ENCODE measurements around the gene TNFSF9. TPM values are rescaled to one million over a fixed set of nuclear protein-coding genes. Genes with fewer than 3 reads are reported as not detected.

The TNFSF9 gene, protein sequence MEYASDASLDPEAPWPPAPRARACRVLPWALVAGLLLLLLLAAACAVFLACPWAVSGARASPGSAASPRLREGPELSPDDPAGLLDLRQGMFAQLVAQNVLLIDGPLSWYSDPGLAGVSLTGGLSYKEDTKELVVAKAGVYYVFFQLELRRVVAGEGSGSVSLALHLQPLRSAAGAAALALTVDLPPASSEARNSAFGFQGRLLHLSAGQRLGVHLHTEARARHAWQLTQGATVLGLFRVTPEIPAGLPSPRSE
- 0.72 TPM for polyA plus RNA-seq (2013, experiment 1 of 4)
- 0.37 TPM for polyA plus RNA-seq (2013, experiment 2 of 4)
- polyA plus RNA-seq (2013, experiment 3 of 4) = 1.1 TPM
- polyA plus RNA-seq (2013, experiment 4 of 4) = 0.57 TPM

DNA sequence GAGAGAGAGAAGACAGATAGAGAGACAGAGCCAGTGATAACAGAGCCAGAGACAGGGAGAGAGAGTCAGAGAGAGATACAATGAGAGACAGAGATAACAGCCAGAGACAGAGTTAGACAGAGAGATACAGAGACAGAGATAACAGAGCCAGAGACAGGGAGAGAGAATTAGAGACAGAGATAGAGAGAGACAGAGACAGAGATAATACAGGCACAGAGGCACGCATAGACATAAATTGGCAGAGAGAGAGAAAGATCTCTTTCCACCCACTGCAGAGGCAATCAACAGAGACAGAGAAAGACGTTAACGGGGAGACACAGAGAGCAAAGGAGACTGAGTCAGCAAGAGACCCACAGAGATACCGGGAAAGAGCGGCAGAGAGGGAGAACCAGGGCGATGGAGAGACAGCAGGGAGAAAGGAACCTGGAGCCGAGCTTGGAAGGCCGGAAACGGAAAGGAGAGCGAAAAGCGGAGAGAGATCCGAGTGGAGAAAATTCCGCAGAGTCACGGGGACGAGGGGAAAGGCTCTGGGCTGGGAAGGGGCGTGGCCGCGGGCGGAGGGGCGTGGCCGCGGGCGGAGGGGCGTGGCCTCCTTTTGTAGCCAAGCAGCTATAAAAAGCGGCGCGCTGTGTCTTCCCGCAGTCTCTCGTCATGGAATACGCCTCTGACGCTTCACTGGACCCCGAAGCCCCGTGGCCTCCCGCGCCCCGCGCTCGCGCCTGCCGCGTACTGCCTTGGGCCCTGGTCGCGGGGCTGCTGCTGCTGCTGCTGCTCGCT is at the start of gene TNFSF9:
TNFSF9 (plus strand) TSS at position 641 of the 777 bp plus-strand sequence; CDS start at position 652, 11 bp downstream.
- no peak within 1 kb of the TSS for H3K27ac ChIP-seq (ENCODE audit: insufficient read depth, low read depth, low read length, poor library complexity, severe bottlenecking)
- WGBS, 2 experiments = 13 to 17% methylated on average over 44 of the region's 44 CpGs
- no peaks in the 10 kb centered on the region for H3K9me3 ChIP-seq (ENCODE audit: control insufficient read depth, low read length)
- H3K36me3 ChIP-seq (ENCODE audit: control insufficient read depth, insufficient read depth, low read length) = no peaks in the 10 kb centered on the region
- peaks cover 4% of the 10 kb centered on the region for H3K4me1 ChIP-seq (ENCODE audit: control insufficient read depth, insufficient read depth, low read length)
- H3K4me3 ChIP-seq (ENCODE audit: insufficient read depth, low read depth, low read length) = peak within 1 kb of the TSS; percentile 40
- H3K27me3 ChIP-seq (ENCODE audit: control insufficient read depth, insufficient read depth, low read length, poor library complexity, severe bottlenecking) = peaks cover 60% of the 10 kb centered on the region

DNA sequence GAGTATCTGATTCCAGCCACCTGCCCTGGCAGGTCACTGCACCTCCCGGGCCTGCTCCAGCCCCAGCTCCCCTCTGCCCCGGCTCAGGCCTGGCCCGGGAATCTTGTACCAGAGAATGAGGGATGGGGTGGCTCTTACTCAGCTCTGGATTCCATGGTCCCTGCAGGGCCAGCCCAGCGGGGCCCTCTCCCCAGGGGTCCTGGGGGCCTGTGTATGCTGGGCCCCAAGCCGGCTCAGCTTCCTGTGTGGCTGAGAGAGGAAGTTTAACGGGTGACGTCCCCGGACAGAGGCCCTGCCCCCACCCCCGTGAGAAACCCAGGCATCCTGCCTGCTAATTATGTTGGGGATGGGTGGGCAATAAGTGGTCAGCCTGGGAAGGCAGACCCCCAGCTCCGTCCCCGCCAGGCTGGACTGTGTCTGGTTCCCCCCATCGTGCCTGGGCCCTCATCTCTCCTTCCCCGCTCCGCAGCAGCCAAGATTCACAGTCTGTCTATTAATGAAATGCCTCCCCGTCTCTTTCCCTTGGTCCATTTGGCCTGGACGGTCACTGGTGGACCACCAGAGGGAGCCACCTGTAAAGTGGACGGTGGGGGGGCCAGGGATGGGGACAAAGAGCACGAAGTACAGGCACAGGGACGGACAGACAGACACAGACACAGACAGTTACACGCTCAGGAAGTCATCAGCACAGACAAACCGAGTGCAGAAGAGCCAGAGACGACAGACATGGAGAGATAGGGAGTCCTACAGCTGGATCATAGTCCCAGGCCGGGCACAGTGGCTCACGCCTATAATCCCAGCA is 49.1 kb upstream of the TNFSF9 start, which contains the start of gene DENND1C:
DENND1C (minus strand) TSS at position 247 of the 802 bp plus-strand sequence; CDS start at position 155, 92 bp downstream.
- H3K36me3 ChIP-seq (ENCODE audit: control insufficient read depth, insufficient read depth, low read length) = no peaks in the 10 kb centered on the region
- no peaks in the 10 kb centered on the region for H3K4me1 ChIP-seq (ENCODE audit: control insufficient read depth, insufficient read depth, low read length)
- no peaks in the 10 kb centered on the region for H3K9me3 ChIP-seq (ENCODE audit: control insufficient read depth, low read length)
- H3K27ac ChIP-seq (ENCODE audit: insufficient read depth, low read depth, low read length, poor library complexity, severe bottlenecking) = no peak within 1 kb of the TSS
- 57 to 60% methylated on average over 24 of the region's 24 CpGs for WGBS, 2 experiments
- H3K27me3 ChIP-seq (ENCODE audit: control insufficient read depth, insufficient read depth, low read length, poor library complexity, severe bottlenecking) = peaks cover 6% of the 10 kb centered on the region
- no peak within 1 kb of the TSS for H3K4me3 ChIP-seq (ENCODE audit: insufficient read depth, low read depth, low read length)

DNA sequence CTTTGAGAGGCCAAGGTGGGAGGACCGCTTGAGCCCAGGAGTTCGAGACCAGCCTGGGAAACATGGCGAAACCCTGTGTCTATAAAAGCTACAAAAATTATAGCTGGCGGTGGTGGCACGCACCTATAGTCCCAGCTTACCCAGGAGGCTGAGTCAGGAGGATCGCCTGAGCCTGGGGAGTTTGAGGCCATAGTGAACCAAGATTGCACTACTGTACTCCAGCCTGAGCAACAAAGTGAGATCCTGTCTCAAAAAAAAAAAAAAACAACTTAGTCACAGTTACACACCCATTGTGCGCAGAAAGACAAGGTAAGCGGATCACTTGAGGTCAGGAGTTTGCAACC is 48.5 kb upstream of the TNFSF9 start:
- Histone ChIP-seq H3K27me3 (ENCODE audit: control insufficient read depth, insufficient read depth, low read length, poor library complexity, severe bottlenecking) (peaks cover under 1% of the 10 kb centered on the region), H3K27ac (ENCODE audit: insufficient read depth, low read depth, low read length, poor library complexity, severe bottlenecking) (no peak overlapping the region), H3K4me1 (ENCODE audit: control insufficient read depth, insufficient read depth, low read length) (no peaks in the 10 kb centered on the region), H3K36me3 (ENCODE audit: control insufficient read depth, insufficient read depth, low read length) (no peaks in the 10 kb centered on the region), H3K4me3 (ENCODE audit: insufficient read depth, low read depth, low read length) (no peak overlapping the region), H3K9me3 (ENCODE audit: control insufficient read depth, low read length) (no peaks in the 10 kb centered on the region)
- 92 to 95% methylated on average over 8 of the region's 8 CpGs for WGBS, 2 experiments

DNA sequence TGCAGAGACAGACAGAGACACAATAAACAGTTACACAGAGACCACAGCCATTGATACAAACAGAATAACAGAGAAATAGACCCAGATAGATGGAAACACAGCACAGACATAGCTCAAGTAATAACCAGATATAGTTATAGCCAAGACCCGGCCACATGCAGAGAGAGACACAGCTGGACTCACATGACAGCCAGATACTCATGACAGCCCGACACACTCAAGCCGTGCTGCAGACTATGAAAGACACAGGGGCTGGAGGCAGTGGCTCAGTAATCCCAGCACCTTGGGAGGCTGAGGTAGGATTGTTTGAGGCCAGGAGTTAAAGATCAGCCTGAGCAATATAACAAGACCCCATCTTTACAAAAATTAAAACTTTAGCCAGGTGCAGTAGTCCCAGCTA is 47.6 kb upstream of the TNFSF9 start:
- H3K4me1 ChIP-seq (ENCODE audit: control insufficient read depth, insufficient read depth, low read length) = no peaks in the 10 kb centered on the region
- 84 to 86% methylated on average over 3 of the region's 3 CpGs for WGBS, 2 experiments
- no peak overlapping the region for H3K4me3 ChIP-seq (ENCODE audit: insufficient read depth, low read depth, low read length)
- no peaks in the 10 kb centered on the region for H3K27me3 ChIP-seq (ENCODE audit: control insufficient read depth, insufficient read depth, low read length, poor library complexity, severe bottlenecking)
- H3K9me3 ChIP-seq (ENCODE audit: control insufficient read depth, low read length) = no peaks in the 10 kb centered on the region
- no peaks in the 10 kb centered on the region for H3K36me3 ChIP-seq (ENCODE audit: control insufficient read depth, insufficient read depth, low read length)
- H3K27ac ChIP-seq (ENCODE audit: insufficient read depth, low read depth, low read length, poor library complexity, severe bottlenecking) = no peak overlapping the region

DNA sequence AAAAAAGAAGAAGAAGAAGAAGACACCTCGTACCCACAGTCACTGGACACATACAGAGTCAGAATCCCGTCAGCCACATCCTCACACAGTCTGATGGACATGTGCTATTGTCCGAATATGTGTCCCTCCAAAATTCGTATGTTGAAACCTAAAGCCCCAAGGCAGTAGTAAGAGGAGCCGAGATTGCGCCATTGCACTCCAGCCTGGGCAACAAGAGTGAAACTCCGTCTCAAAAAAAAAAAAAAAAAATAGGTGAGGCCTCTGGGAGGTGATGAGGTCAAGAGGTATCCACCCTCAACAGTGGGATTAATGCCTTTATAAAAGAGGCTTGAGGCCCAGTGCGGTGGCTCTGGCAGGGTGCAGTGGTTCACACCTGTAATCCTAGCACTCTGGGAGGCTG is 46.6 kb upstream of the TNFSF9 start:
- WGBS, 2 experiments = 89 to 91% methylated on average over 8 of the region's 8 CpGs
- no peak overlapping the region for H3K27ac ChIP-seq (ENCODE audit: insufficient read depth, low read depth, low read length, poor library complexity, severe bottlenecking)
- no peak overlapping the region for H3K4me3 ChIP-seq (ENCODE audit: insufficient read depth, low read depth, low read length)
- no peaks in the 10 kb centered on the region for H3K36me3 ChIP-seq (ENCODE audit: control insufficient read depth, insufficient read depth, low read length)
- no peaks in the 10 kb centered on the region for H3K4me1 ChIP-seq (ENCODE audit: control insufficient read depth, insufficient read depth, low read length)
- no peaks in the 10 kb centered on the region for H3K9me3 ChIP-seq (ENCODE audit: control insufficient read depth, low read length)
- no peaks in the 10 kb centered on the region for H3K27me3 ChIP-seq (ENCODE audit: control insufficient read depth, insufficient read depth, low read length, poor library complexity, severe bottlenecking)

DNA sequence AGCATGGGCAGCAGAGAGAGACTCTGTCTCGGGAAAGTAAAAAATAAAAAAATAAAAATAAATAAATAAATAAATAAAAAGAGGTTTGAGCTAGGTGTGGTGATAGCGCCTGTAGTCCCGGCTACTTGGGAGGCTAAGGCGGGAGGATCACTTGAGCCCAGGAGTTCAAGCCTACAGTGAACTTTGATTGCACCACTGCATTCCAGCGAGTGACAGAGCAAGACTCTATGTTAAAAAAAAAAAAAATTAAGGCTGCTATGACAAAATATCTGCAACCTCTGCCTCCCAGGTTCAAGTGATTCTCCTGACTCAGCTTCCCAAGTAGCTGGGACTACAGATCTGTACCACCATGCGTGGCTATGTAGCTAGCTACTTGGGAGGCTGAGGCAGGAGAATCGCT is 46.0 kb upstream of the TNFSF9 start:
- Histone ChIP-seq H3K9me3 (ENCODE audit: control insufficient read depth, low read length) (no peaks in the 10 kb centered on the region), H3K27ac (ENCODE audit: insufficient read depth, low read depth, low read length, poor library complexity, severe bottlenecking) (no peak overlapping the region), H3K36me3 (ENCODE audit: control insufficient read depth, insufficient read depth, low read length) (no peaks in the 10 kb centered on the region), H3K27me3 (ENCODE audit: control insufficient read depth, insufficient read depth, low read length, poor library complexity, severe bottlenecking) (no peaks in the 10 kb centered on the region), H3K4me1 (ENCODE audit: control insufficient read depth, insufficient read depth, low read length) (no peaks in the 10 kb centered on the region), H3K4me3 (ENCODE audit: insufficient read depth, low read depth, low read length) (no peak overlapping the region)
- 91 to 94% methylated on average over 6 of the region's 7 CpGs for WGBS, 2 experiments

DNA sequence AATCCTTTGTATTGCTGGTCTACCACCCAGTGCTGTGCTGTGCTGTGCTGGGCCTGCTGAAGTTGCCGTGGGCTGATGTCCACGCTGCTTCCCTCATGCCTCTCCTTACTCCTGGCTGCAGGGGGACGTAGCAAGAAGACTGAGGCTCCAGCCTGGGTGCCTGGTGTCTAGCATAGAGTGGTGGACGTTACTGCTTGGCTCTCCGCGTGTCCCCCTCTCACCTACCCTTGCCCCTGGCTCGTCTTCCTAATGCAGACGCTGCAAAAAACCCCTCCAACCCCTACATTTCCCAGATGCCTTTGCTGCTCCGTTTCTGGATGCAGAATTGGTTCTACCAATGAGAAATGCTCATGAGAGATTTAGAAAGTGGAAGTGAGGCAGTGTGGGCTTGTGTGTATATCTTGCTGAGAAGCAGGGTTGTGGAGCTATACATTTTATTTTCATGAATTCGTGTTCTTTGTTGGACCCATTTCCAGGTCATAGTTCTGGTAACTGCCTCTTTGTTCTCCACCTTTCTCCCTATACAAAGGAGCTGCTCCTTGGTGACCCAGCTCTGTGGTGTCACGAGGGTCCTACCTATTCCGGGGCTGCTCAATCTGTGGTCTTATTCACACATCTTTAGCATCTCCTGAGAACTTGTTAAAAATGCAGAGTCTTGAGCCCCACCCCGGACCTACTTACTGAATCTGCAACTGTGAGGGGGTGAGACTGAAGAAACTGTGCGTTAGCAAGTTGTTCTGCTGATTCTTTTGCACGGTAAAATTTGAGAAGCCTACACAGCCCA is 41.4 kb upstream of the TNFSF9 start:
- H3K4me1 ChIP-seq (ENCODE audit: control insufficient read depth, insufficient read depth, low read length) = no peaks in the 10 kb centered on the region
- H3K27me3 ChIP-seq (ENCODE audit: control insufficient read depth, insufficient read depth, low read length, poor library complexity, severe bottlenecking) = no peaks in the 10 kb centered on the region
- 76% methylated on average over 15 of the region's 15 CpGs for WGBS, 2 experiments
- H3K36me3 ChIP-seq (ENCODE audit: control insufficient read depth, insufficient read depth, low read length) = no peaks in the 10 kb centered on the region
- no peaks in the 10 kb centered on the region for H3K9me3 ChIP-seq (ENCODE audit: control insufficient read depth, low read length)
- no peak overlapping the region for H3K27ac ChIP-seq (ENCODE audit: insufficient read depth, low read depth, low read length, poor library complexity, severe bottlenecking)
- H3K4me3 ChIP-seq (ENCODE audit: insufficient read depth, low read depth, low read length) = no peak overlapping the region

DNA sequence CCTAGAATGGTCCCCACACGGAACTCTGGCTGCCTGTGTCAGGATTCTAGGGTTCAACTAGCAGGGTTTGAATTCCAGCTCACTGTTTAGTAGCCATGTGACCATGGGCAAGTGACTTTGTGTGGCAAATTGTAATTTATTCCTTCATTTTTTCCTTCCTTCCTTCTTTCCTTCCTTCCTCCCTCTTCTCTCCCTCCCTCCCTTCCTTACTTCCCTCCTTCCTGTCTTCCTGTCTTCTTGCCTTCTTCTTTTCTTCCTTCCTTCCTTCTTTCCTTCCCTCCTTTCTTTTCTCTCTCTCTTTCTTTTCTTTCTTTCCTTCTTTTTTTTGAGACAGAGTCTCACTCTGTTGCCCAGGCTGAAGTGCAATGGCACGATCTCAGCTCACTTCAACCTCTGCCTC is 40.7 kb upstream of the TNFSF9 start:
- no peak overlapping the region for H3K27ac ChIP-seq (ENCODE audit: insufficient read depth, low read depth, low read length, poor library complexity, severe bottlenecking)
- H3K9me3 ChIP-seq (ENCODE audit: control insufficient read depth, low read length) = no peaks in the 10 kb centered on the region
- no peaks in the 10 kb centered on the region for H3K36me3 ChIP-seq (ENCODE audit: control insufficient read depth, insufficient read depth, low read length)
- H3K4me3 ChIP-seq (ENCODE audit: insufficient read depth, low read depth, low read length) = no peak overlapping the region
- WGBS, 2 experiments = 82 to 84% methylated on average over 2 of the region's 2 CpGs
- H3K4me1 ChIP-seq (ENCODE audit: control insufficient read depth, insufficient read depth, low read length) = no peaks in the 10 kb centered on the region
- no peaks in the 10 kb centered on the region for H3K27me3 ChIP-seq (ENCODE audit: control insufficient read depth, insufficient read depth, low read length, poor library complexity, severe bottlenecking)

DNA sequence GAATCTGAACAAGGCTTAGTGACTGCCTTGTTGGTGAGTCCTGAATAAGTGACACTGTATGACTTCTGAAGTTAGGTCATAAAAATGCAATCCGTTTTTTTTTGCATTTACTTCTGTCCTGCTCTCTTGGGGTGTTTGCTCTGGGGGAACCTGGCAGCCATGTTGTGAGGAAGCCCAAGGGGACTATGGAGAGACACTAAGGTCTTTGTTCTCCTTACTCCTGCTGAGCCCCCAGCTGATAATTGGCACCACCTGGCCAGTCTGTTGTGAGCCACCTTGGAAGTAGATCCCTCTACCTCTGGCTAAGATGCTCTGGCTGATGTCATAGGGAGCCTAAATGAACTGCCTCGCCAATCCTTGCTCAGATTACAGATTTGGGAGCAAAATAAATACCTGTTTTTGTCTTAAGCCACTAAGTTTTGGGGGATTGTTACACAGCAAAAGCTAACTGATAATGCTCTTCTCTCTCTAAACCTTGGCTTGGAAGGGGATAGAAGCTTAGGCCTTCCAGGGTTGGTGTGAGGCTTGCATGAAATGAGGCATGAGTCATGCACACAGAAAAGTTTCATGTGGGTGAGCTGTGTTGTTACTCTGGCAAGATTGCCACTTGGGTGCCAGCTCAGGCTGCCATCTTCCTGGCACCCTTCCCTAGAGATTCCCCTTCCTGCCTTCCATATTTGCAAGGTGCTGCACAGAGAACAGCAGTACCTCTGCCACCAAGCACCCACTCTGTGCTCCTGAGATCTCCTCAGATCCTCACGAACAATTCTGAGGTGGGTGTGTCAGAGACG is 38.8 kb upstream of the TNFSF9 start:
- Histone ChIP-seq H3K27me3 (ENCODE audit: control insufficient read depth, insufficient read depth, low read length, poor library complexity, severe bottlenecking) (no peaks in the 10 kb centered on the region), H3K27ac (ENCODE audit: insufficient read depth, low read depth, low read length, poor library complexity, severe bottlenecking) (no peak overlapping the region), H3K4me1 (ENCODE audit: control insufficient read depth, insufficient read depth, low read length) (no peaks in the 10 kb centered on the region), H3K4me3 (ENCODE audit: insufficient read depth, low read depth, low read length) (no peak overlapping the region), H3K9me3 (ENCODE audit: control insufficient read depth, low read length) (no peaks in the 10 kb centered on the region), H3K36me3 (ENCODE audit: control insufficient read depth, insufficient read depth, low read length) (no peaks in the 10 kb centered on the region)
- WGBS, 2 experiments = 88% methylated on average over 4 of the region's 4 CpGs

Measured in ectodermal cell (in vitro differentiated cells).